Raji (cell line): ENCODE measurements around the gene TXNL1.

Source experiments
- POLR2A ChIP-seq: IDR thresholded peaks from 2 replicates; pipeline ENCODE4 v1.6.1; 2011; ENCODE audit warnings: low read depth, low read length, control low read depth; ENCODE audit not compliant: insufficient read depth

Gene TXNL1

GRCh38 chr18:56650944-56651770 is 12.8 kb upstream of the TXNL1 start, which contains the start of gene WDR7:
TSS of gene WDR7 (plus strand) at chr18:56651359. CDS start at chr18:56672516, 21,157 bp downstream.
- peak; percentile 71 for TF ChIP-seq POLR2A

GRCh38 chr18:56649996-56650395 is 11.6 kb upstream of the TXNL1 start:
- no peak for TF ChIP-seq POLR2A

- TF ChIP-seq POLR2A, result no peak
These were observed 9.8 kb upstream of the TXNL1 start for GRCh38 chr18:56647951-56648893.

GRCh38 chr18:56647071-56647470 is 8.7 kb upstream of the TXNL1 start:
- no peak for TF ChIP-seq POLR2A

- no peak for TF ChIP-seq POLR2A
These were observed 7.1 kb upstream of the TXNL1 start for GRCh38 chr18:56645415-56646016.

- TF ChIP-seq POLR2A, result no peak
These were observed 5.0 kb upstream of the TXNL1 start for GRCh38 chr18:56643381-56643780.

- TF ChIP-seq POLR2A, result no peak
These were observed 3.4 kb upstream of the TXNL1 start for GRCh38 chr18:56641714-56642337.

- TF ChIP-seq POLR2A, result no peak
These were observed 1.2 kb upstream of the TXNL1 start for GRCh38 chr18:56639571-56639970.

GRCh38 chr18:56639104-56639381 is 651 bp upstream of the TXNL1 start:
- no peak for TF ChIP-seq POLR2A

GRCh38 chr18:56637711-56638231 is 621 bp downstream of the TXNL1 start:
- TF ChIP-seq POLR2A, result no peak

GRCh38 chr18:56637176-56637575 is 1.2 kb downstream of the TXNL1 start:
- TF ChIP-seq POLR2A, result no peak

- no peak for TF ChIP-seq POLR2A
These were observed 3.4 kb downstream of the TXNL1 start for GRCh38 chr18:56635007-56635406.

GRCh38 chr18:56632070-56633022 is 6.0 kb downstream of the TXNL1 start:
- TF ChIP-seq POLR2A, result no peak

GRCh38 chr18:56627991-56628390 is 10.4 kb downstream of the TXNL1 start:
- no peak for TF ChIP-seq POLR2A
